ENCODE measurements around the gene CEP250. TPM values are rescaled to one million over a fixed set of nuclear protein-coding genes. Genes with fewer than 3 reads are reported as not detected.
"Not testable (repeated sequence)": the region's sequence is repeated elsewhere in the genome, so short reads cannot be mapped to it uniquely, and the experiment has no call there.

Gene CEP250
- polyA plus RNA-seq, 1 donor from 2014 or later: 22.0 TPM

GRCh38 chr20:35544436-35544835 is 89.0 kb downstream of the CEP250 start:
- Histone ChIP-seq H3K4me2 (ENCODE audit: low read length) (no peak overlapping the region), H3K36me3 (ENCODE audit: insufficient read depth, low read length) (no peaks in the 10 kb centered on the region), H3K9me3 (ENCODE audit: low read length) (no peaks in the 10 kb centered on the region), H3K79me2 (replicated peaks; ENCODE audit: insufficient read depth, low read length) (peaks cover 6% of the 10 kb centered on the region), H3K4me3 (ENCODE audit: low read length) (no peak overlapping the region), H2AFZ (ENCODE audit: low read depth, low read length) (no peak overlapping the region), H3K27me3 (ENCODE audit: insufficient read depth, low read depth, low read length) (no peaks in the 10 kb centered on the region), H3K9ac (ENCODE audit: low read length) (no peak overlapping the region), H4K20me1 (ENCODE audit: insufficient read depth) (no peaks in the 10 kb centered on the region), H3K9me2 (ENCODE audit: insufficient read depth, low read length) (no peaks in the 10 kb centered on the region), H3K27ac (ENCODE audit: low read length) (no peak overlapping the region), H3F3A (ENCODE audit: insufficient read depth, low read length, poor library complexity, severe bottlenecking) (no peaks in the 10 kb centered on the region)
- TF ChIP-seq TAF1 (IDR thresholded peaks at IDR 0.05; ENCODE audit: low read depth) (no peak), SMC3 (conservative IDR thresholded peaks at IDR 0.05; ENCODE audit: poor library complexity) (no peak), EP300 (conservative IDR thresholded peaks at IDR 0.05; ENCODE audit: poor library complexity, severe bottlenecking) (no peak), MXI1 (conservative IDR thresholded peaks at IDR 0.05; ENCODE audit: poor library complexity, severe bottlenecking) (no peak), RAD21 (conservative IDR thresholded peaks at IDR 0.05) (no peak), POLR2AphosphoS5 (IDR thresholded peaks at IDR 0.05) (no peak)
- TF ChIP-seq, protein P1, sequence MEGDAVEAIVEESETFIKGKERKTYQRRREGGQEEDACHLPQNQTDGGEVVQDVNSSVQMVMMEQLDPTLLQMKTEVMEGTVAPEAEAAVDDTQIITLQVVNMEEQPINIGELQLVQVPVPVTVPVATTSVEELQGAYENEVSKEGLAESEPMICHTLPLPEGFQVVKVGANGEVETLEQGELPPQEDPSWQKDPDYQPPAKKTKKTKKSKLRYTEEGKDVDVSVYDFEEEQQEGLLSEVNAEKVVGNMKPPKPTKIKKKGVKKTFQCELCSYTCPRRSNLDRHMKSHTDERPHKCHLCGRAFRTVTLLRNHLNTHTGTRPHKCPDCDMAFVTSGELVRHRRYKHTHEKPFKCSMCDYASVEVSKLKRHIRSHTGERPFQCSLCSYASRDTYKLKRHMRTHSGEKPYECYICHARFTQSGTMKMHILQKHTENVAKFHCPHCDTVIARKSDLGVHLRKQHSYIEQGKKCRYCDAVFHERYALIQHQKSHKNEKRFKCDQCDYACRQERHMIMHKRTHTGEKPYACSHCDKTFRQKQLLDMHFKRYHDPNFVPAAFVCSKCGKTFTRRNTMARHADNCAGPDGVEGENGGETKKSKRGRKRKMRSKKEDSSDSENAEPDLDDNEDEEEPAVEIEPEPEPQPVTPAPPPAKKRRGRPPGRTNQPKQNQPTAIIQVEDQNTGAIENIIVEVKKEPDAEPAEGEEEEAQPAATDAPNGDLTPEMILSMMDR (IDR thresholded peaks at IDR 0.05; ENCODE audit: poor library complexity, severe bottlenecking): no peak

- H3K9me2 ChIP-seq (ENCODE audit: insufficient read depth, low read length); H4K20me1 ChIP-seq (ENCODE audit: insufficient read depth); H3K4me3 ChIP-seq (ENCODE audit: low read length); H3K4me2 ChIP-seq (ENCODE audit: low read length); H3K27me3 ChIP-seq (ENCODE audit: insufficient read depth, low read depth, low read length); H2AFZ ChIP-seq (ENCODE audit: low read depth, low read length); H3F3A ChIP-seq (ENCODE audit: insufficient read depth, low read length, poor library complexity, severe bottlenecking); H3K9me3 ChIP-seq (ENCODE audit: low read length); H3K79me2 ChIP-seq (replicated peaks; ENCODE audit: insufficient read depth, low read length); H3K27ac ChIP-seq (ENCODE audit: low read length); H3K36me3 ChIP-seq (ENCODE audit: insufficient read depth, low read length); H3K9ac ChIP-seq (ENCODE audit: low read length): not testable (repeated sequence)
Measured at GRCh38 chr20:35544941-35545340, 89.5 kb downstream of the CEP250 start.

GRCh38 chr20:35546127-35546526 is 90.7 kb downstream of the CEP250 start:
- no peak overlapping the region for H3K4me2 ChIP-seq (ENCODE audit: low read length)
- no peak overlapping the region for H3K9ac ChIP-seq (ENCODE audit: low read length)
- no peaks in the 10 kb centered on the region for H3F3A ChIP-seq (ENCODE audit: insufficient read depth, low read length, poor library complexity, severe bottlenecking)
- H3K36me3 ChIP-seq (ENCODE audit: insufficient read depth, low read length): no peaks in the 10 kb centered on the region
- no peak overlapping the region for H2AFZ ChIP-seq (ENCODE audit: low read depth, low read length)
- H3K79me2 ChIP-seq (replicated peaks; ENCODE audit: insufficient read depth, low read length): peaks cover 6% of the 10 kb centered on the region
- no peaks in the 10 kb centered on the region for H3K9me3 ChIP-seq (ENCODE audit: low read length)
- no peaks in the 10 kb centered on the region for H3K9me2 ChIP-seq (ENCODE audit: insufficient read depth, low read length)
- H3K4me3 ChIP-seq (ENCODE audit: low read length): no peak overlapping the region
- H3K27me3 ChIP-seq (ENCODE audit: insufficient read depth, low read depth, low read length): no peaks in the 10 kb centered on the region
- TF ChIP-seq EP300 (conservative IDR thresholded peaks at IDR 0.05; ENCODE audit: poor library complexity, severe bottlenecking) (no peak), MXI1 (conservative IDR thresholded peaks at IDR 0.05; ENCODE audit: poor library complexity, severe bottlenecking) (no peak), SMC3 (conservative IDR thresholded peaks at IDR 0.05; ENCODE audit: poor library complexity) (no peak), POLR2AphosphoS5 (IDR thresholded peaks at IDR 0.05) (no peak), EZH2 (IDR thresholded peaks at IDR 0.05; ENCODE audit: borderline replicate concordance, insufficient read depth, low read length, poor library complexity, severe bottlenecking) (no peak), RAD21 (conservative IDR thresholded peaks at IDR 0.05) (no peak), TAF1 (IDR thresholded peaks at IDR 0.05; ENCODE audit: low read depth) (no peak)
- TF ChIP-seq, protein P1 (IDR thresholded peaks at IDR 0.05; ENCODE audit: poor library complexity, severe bottlenecking): no peak
- TF ChIP-seq, protein P2, sequence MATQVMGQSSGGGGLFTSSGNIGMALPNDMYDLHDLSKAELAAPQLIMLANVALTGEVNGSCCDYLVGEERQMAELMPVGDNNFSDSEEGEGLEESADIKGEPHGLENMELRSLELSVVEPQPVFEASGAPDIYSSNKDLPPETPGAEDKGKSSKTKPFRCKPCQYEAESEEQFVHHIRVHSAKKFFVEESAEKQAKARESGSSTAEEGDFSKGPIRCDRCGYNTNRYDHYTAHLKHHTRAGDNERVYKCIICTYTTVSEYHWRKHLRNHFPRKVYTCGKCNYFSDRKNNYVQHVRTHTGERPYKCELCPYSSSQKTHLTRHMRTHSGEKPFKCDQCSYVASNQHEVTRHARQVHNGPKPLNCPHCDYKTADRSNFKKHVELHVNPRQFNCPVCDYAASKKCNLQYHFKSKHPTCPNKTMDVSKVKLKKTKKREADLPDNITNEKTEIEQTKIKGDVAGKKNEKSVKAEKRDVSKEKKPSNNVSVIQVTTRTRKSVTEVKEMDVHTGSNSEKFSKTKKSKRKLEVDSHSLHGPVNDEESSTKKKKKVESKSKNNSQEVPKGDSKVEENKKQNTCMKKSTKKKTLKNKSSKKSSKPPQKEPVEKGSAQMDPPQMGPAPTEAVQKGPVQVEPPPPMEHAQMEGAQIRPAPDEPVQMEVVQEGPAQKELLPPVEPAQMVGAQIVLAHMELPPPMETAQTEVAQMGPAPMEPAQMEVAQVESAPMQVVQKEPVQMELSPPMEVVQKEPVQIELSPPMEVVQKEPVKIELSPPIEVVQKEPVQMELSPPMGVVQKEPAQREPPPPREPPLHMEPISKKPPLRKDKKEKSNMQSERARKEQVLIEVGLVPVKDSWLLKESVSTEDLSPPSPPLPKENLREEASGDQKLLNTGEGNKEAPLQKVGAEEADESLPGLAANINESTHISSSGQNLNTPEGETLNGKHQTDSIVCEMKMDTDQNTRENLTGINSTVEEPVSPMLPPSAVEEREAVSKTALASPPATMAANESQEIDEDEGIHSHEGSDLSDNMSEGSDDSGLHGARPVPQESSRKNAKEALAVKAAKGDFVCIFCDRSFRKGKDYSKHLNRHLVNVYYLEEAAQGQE (IDR thresholded peaks at IDR 0.05; ENCODE audit: borderline replicate concordance): no peak
- H3K27ac ChIP-seq (ENCODE audit: low read length): no peak overlapping the region
- no peaks in the 10 kb centered on the region for H4K20me1 ChIP-seq (ENCODE audit: insufficient read depth)

Data from neural cell (in vitro differentiated cells).